HG03064 (cell line): ENCODE results near the gene METTL2B.
A peak's percentile ranks its signal among the peaks of the same experiment; 100 is the strongest.
"Not testable (repeated sequence)": the region's sequence is repeated elsewhere in the genome, so short reads cannot be mapped to it uniquely, and the experiment has no call there.

Source experiments
- ATAC-seq: cut with Tn5 transposase; IDR thresholded peaks from one replicate; pipeline ENCODE4 v1.9.1; 2021; ENCODE audit warnings: low read depth; ENCODE audit not compliant: unreplicated experiment

The METTL2B gene

DNA sequence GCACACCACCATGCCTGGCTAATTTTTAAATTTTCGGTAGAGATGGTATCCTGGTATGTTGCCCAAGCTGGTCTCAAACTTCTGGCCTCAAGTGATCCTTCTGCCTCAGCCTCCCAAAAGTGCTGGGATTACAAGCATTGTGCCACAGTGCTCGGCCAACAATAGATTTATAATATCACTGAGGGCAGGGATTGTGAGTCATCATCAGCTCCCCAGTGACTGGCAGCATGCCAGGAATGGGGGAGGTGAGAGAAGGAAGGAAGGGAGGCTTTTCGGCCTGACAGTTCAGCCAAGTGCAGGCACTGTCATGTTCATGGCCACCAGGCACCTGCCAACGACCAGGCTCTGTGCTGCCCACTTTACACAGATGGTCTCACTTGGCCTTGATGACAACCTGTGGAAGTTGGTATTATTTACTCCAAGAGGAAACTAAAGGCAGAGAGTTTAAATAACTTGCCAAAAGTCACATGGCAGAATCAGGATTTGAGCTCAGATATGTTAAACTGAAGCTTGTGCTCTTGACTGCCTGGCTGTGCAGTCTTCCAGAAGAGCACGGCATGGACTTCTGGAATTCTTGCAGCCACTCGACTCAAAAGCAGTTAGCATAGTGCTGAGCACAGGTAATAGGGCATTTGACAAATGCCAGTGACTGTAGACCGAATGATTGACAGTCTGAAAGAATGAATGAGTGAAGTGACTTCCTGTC, 46.8 kb downstream of the METTL2B start:
- ATAC-seq, result not testable (repeated sequence)

DNA sequence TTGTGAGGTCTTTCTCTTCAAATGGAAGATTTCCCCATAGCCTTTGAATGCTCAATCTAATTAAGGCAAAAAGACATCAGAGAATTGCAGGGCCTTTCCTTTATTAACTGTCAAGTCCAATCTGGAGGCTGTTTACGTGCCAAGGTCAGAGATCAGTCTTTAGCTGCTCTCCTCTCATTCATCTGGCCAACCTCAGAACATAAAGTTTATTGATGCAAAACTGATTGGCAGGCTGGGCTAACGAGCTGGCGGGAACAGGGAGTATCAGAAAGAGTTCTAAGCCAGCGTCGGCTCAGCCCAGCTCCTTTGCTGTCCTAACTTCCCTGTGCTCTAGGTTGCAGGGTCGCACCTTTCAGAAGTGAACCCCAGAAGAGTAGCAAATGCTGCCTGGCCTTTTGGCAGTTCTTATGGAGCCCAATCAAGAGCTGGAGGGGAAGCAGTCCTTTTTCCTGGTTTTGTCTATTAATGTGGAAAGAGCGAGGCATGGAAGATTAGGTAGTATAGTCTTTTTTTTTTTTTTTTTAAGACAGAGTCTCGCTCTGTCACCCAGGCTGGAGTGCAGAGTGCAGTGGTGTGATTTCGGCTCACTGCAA, 47.5 kb downstream of the METTL2B start:
- not testable (repeated sequence) for ATAC-seq

DNA sequence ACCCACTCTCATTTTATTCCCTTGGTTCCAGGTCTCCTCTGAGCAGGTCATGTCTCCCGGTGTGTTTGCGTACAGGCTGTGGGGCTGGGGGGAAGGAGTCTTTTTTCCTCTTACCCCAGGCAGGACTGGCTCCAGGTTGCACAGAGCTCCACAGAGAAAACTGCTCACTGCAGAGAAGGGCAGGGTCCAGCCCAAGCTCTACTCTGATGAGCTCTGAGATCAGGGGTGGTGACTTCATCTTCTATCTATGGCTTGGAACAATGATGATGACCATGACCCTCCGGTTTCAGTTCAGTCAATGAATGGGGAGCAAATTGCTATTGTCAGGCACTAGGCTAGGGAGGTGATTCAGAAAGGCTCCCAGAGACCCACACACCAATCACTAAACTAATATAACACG, 49.0 kb downstream of the METTL2B start:
- not testable (repeated sequence) for ATAC-seq

DNA sequence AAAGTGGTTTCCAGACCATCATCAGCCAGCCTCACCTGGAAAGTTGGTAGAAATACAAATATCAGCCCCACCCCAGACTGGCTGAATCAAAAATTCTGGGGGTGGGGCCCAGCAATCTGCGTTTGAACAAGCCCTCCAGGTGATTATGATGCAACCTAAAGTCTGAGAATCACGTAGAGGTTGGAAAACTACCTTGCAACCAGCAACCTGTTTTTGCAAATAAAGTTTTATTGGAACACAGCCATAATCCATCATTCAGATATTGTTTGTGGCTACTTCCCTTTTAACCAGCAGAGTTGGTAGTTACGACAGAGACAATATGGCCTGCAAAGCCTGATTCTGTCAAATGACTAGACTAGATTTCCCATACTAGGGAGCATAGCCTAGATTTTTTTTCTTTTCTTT, 49.5 kb downstream of the METTL2B start:
- not testable (repeated sequence) for ATAC-seq

DNA sequence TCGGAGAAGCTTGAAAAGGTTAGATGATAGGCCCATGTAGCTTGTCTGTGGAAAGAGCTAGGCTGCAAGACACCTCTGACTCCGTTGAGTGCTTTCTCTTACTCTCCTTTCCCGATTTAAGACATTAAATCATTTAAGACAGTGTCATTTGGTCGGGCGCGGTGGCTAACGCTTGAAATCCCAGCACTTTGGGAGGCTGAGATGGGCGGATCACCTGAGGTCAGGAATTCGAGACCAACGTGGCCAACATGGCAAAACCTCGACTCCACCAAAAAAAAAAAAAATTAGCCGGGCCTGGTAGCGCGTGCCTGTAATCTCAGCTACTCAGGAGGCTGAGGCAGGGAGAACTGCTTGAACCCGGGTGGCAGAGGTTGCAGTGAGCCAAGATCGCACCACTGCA, 52.6 kb downstream of the METTL2B start:
- not testable (repeated sequence) for ATAC-seq

DNA sequence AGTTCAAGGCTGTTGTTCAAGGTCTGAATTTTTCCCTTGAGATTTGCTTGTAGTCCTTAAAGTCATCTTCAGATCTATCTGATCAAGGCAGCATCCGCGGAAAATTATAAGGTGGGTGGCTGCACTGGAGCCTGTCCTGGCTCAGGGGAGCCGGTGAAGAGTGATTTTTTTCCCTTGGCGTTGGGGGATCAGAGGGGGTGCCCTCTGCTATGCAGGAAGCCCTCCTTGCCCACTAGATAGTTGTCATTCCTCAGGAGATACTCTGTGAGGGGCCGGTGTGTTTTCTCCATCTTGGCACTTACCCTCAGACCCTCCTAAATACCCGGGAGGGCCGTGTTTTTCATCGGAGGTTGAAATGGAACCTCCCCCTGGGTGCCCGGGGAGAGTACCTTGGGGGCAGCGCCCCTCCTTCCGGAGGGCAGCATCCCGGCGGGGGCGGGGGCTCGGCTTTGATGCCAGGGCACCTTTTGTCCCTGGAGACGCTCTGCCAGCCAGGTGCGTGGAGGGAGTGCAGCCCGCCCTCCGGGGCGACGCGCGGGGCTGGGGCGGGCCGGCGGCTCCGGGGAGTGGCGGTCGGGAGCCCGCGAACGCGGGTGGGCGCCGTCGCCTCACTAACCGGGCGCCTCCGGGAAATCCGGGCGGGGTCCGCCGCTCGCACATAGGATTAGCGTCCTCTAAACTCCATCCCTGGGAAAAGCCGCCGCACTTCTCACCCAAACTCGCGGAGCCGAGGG, 53.7 kb downstream of the METTL2B start:
- peak; percentile 22 for ATAC-seq

DNA sequence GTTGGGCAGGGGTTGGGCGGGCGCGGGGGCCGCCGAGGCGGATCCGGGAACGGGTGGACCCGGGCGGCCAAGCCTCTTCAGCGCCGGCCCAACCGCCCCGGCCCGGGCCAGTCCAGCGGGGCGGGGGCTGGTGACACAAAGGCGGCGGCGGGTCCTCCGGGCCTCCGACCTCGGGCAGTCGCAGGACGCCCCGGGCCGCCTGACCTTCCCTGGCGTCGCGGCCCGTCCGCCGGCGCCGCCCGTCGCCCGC, 54.2 kb downstream of the METTL2B start:
- ATAC-seq, result no peak

DNA sequence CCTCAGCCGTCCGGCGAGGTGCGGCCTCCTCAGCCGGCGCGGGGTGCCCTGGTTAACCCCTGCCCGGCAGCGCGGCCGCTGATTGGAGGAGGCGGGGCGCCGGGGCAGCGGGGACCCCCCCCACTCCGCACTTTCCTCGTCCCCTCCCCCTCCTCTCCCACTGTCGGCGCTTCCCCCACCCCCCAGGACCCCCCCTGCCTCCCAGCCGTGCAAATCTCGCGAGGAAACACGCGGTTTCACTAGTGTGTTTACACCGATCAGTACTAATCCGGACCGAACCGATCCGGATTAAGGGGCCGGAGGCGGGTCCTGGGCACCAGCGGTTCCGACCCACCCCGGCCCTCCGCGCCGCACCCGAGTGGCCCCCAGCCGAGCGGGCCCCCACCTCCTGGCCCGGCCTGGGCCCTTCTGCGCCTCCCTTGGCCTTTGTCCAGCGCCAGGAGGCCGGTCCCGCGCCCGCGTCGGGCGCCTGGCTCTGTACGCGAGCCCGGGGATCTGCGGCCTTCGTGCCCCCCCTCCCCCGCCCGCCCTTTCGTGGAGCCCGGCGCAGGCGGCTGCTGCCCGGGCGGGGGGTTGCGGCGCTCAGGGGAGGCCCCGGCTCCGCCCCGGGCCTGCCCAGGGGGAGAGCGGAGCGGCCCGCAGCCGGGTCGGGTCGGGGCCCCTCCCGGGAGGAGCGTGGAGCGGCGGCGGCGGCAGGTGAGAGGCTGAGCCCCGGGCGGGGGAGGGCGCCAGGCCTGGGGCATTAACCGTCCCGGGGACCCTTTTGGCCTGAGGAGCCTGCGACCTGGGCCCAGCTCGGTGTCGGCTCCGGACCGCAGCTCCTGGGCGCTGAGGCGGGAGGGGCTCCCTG, 54.8 kb downstream of the METTL2B start:
- ATAC-seq, result peak; percentile 66

DNA sequence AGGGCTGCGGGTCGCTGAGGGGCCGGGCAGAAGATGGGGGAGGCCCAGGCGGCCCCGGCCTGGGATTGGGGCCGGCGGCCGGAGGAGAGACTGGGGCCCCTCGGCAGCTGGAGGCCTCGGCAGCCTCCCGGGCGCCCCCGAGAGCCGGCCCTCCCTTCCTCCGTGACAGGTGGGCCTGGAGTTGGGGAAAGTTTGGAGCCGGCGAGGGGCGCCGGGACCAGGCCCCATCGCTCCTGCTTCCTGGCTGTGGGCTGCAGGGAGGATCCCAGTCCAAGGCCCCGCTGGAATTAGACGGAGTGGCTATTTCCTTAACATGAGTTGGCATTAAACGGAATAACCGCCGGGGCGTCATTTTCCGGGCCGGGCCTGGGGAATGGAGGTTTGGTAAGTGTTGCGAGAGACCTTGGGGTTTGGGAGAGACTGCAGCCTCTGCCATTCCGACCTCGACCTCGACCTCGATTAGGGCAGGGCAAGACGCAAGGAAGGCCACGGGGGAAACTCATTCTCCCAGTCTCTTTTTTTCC, 55.5 kb downstream of the METTL2B start:
- not testable (repeated sequence) for ATAC-seq

DNA sequence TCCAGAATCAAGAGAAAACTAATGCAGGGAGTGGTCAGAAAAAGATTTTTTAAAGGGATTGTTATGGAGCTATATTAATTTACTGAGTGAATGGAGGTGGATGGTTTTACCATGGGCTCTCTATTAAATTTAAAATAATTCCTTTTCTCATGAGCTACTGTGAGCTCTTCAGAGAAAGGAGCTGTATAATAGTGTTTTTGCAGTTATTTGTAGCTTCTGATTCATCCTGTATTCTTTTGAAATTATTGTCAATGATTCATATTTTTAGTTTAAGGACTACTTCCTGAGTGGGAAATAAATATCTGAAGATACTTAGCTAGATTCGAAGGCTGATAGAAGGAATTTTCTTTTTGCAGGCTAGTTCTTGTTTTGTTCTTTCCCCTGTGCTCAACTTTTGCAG, 56.4 kb downstream of the METTL2B start:
- not testable (repeated sequence) for ATAC-seq

DNA sequence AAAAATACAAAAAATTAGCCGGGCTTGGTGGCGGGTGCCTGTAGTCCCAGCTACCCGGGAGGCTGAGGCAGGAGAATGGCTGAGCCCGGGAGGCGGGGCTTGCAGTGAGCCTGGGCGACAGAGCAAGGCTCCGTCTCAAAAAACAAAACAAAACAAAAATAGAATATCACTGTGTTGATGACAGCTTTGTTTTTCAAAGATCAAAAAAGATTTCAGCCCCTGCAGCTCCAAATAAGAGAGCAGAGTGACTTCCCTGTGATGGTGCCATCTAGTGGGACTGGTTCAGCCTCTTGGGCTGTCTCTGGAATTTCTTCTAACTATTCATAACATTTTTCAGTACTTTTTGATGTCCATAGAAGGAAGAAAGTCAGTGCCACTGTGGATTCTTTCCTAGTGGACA, 60.9 kb downstream of the METTL2B start:
- not testable (repeated sequence) for ATAC-seq

DNA sequence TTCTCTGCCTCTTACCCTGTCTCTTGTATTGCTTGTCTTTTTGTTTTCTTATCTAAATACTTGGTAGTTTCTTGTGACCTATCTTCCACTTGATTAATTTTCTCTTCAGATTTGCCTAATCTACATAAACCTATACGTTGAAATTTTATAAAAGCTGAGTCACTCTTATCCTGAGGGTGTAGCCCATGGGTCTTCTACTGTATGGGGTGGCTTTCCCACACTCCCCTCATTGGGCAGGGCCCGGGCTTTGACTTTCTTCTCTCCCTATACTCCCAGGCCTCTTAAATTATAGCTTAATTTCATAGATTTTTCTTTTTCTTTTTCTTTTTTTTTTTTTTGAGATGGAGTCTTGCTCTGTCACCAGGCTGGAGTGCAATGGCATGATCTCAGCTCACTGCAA, 66.0 kb downstream of the METTL2B start:
- ATAC-seq, result not testable (repeated sequence)

DNA sequence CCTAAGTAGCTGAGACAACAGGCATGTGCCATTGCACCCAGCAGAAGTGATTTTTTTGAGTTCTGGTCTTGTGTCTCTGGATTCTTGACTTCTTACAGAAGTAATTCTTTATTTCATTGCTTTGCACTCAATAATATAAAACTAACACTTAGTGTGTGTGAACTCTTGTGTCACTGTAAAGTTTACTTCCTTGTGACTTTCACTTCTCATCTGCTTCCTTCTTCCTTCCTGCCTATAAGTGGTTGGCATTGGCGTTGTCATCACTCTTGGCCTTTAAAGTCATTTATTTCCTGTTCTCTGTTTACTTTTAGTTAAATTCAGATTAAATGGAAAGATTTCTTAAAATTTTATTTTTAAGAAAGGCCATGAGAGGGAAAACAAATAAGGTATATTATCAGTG, 66.8 kb downstream of the METTL2B start:
- ATAC-seq, result not testable (repeated sequence)

DNA sequence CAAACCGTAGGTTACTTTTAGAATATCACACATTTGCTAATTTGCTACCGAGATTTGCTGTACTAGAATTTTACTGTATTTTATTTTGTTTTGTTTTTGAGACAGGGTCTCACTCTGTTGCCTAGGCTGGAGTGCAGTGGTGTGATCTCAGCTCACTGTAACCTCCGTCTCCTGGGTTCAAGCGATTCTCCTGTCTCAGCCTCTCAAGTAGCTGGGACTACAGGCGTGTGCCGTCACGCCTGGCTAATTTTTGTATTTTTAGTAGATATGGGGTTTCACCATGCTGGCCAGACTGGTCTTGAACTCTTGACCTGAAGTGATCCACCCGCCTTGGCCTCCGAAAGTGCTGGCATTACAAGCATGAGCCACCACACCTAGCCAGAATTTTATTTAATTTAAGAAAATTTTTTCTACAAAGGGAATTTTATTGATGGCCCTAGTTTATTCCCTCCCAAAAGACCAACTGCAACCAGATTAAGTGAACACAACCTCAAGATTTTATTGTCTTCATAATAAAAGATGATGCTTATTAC, 69.8 kb downstream of the METTL2B start:
- ATAC-seq, result not testable (repeated sequence)

DNA sequence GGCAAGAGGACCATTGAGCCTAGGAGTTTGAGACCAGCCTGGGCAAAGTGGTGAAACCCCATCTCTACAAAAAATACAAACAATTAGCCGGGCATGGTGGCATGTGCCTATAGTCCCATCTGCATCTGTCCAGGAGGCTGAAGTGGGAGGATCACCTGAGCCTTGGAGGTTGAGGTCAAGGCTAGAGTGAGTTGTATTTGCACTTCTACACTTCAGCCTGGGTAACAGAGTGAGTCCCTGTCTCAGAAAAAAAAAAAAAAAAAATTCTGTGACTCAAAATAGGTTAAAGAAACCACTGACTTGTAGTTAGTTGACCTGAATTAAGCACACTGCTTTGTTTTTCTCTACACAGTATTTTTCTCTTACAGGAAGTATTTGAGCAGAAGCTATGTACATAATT, 74.4 kb downstream of the METTL2B start:
- no peak for ATAC-seq

DNA sequence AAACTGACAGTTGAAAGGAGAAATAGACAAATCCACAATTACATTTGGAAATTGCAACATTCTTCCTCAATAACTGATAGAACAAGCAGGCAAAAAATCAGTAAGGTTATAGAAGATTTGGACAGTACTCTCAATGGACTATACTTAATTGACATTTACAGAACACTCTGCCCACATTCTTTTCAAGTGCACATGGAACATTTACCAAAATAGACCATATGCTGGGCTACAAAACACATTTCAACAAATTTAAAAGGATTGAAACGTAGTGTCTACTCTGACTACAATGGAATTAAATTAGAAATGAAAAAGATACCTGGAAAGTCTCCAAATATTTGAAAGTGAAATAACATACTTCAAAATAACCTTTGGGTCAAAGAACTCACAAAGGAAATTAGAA, 77.8 kb downstream of the METTL2B start:
- ATAC-seq, result not testable (repeated sequence)
